Bone marrow (tissue), 2 donors: ENCODE data around the gene HUS1B.

Experiments used
- DNase-seq, 2 donors: peaks; one replicate each; lab custom pipeline; 2025; lab: John Stamatoyannopoulos, UW

Gene HUS1B

DNA sequence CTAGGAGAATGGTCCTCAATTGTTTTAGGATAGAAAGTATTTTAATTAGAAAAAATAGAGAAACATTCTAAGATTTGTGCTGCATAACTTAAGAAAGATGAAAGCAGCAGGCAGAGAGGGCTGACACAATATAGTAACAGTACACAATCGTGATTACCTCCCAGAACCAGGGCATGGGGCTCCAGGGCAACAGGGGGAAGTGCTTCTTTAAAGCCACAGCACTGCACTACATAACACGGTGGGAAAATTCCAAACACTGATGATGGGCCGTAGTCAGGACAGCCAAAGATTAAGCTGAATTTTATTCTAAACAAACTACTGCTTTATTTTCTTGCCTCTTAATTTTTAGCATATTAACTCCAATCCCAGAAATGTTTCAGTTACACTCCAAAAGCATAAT lies 21.6 kb upstream of the HUS1B start:
- DNase-seq = no peak

- no peak for DNase-seq
Observed at GRCh38 chr6:677919-678318, 21.0 kb upstream of the HUS1B start.

DNA sequence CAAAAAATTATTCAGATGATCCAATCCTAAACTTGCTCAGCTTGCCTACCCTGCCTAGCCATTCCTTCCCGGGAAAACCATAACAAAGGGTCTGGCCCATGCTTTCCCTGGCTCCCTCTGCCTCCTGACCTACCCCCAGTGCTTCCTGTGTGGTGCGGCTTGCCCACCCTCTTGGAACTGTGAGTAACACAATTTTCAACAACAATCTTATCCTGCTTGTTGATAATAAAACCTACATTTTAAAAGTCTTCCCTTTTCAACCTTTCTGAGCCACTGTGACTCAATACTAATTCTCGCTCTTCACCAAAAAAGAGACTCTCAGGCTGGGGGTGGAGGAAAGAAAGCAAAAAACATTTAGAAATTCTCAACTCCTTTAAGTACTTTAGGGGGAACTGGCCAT lies 18.1 kb upstream of the HUS1B start:
- DNase-seq = no peak

GRCh38 chr6:674406-674805 lies 17.5 kb upstream of the HUS1B start:
- no peak for DNase-seq

DNA sequence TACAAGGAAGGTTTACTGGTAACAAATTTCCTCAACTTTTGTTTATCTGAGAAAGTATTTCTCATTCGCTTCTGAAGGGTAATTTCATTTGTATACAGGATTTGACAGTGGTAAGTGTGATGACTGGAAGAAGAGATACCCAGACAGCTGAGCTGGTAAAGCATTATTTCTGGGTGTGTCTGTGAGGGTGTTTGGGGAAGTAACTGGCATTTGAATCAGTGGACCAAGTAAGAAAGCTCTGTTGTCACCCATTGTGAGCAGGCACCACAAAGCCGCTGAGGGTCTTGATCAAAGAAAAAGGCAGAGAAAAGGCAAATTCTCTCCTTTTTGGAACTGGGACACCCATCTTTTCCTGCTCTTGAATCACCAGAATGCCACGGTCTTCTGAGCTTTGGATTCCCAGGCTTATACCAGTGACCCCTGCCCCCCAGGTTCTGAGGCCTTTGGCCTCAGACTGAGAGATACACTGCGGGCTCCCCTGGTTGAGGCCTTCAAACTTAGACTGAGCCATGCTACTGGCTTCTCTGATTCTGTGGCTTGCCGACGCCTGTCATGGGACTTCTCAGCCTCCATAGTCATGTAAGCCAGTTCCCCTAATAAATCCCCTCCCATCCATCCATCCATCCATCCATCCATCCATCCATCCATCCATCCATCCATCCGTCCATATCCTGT lies 10.5 kb upstream of the HUS1B start:
- no peak for DNase-seq

DNA sequence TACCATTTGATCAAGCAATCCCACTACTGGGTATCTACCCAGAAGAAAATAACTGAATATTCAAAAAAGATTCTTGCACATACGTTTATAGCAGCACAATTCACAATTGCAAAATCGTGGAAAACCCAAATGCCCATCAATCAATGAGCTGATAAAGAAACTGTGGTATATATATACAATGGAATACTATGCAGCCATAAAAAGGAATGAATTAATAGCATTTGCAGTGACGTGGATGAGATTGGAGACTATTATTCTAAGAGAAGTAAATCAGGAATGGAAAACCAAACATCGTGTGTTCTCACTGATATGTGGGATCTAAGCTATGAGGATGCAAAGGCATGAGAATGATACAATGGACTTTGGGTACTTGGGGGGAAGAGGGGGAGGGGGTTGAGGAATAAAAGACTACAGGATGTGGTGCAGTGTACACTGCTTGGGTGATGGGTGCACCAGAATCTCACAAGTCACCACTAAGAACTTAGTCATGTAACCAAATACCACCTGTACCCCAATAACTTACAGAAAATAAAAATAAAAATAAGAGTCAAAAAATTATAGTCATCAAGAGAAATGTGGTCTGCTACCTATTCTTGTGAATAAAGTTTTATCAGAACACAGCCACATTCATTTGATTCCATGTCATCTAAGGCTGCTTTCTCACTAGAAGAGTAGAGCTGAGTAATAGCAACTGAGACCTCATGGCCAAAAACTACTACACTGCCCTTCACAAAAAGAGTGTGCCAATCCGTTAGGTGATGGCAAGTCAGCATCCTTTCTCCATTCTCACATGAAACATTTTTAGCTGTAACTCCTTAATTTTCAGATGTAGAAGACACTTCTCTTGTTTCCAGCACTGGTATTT lies 8.7 kb upstream of the HUS1B start:
- DNase-seq = no peak

GRCh38 chr6:663788-664187 lies 6.9 kb upstream of the HUS1B start:
- DNase-seq = peak in 1 of 2 donors; percentile 19

- DNase-seq = no peak
Observed at GRCh38 chr6:659716-660581, 3.0 kb upstream of the HUS1B start.

DNA sequence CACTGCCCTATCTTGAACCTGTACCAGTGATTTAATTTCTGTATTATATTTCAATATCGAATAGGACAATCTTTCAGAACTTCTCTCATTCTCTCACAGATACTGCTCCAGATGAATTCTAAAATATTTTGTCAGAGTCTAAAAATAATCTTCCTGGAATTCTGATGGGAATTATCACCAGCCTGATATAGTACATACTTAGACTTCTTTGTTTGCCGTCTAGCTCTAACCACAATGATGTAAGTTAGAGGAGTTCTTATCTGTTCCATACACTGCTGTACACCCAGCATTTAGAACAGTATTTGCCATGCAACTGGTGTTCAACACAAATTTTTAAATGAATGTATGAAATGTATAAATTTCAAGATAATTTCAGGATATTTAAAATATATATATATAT lies 1.3 kb upstream of the HUS1B start:
- DNase-seq = no peak

GRCh38 chr6:657743-658142 lies 843 bp upstream of the HUS1B start:
- DNase-seq = no peak

DNA sequence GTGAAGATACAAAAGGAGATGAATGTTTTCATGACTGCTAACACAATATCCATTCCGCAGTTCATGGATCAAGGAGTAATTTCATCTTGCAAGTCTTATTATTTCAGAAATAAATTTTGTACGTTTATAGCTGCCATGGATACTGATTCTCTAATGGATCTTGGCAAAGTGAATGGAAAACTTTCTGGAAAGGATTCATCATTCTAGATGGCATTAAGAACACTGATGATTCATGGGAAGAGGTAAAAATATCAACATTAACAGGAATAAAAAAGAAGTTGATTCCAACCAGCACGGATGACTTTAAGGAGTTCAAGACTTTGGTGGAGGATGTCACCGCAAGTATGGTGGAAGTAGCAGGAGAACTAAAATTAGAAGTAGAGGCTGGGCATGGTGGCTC lies 2.8 kb downstream of the HUS1B start:
- no peak for DNase-seq

- DNase-seq = no peak
Observed at GRCh38 chr6:652865-653264, 4.0 kb downstream of the HUS1B start.

DNA sequence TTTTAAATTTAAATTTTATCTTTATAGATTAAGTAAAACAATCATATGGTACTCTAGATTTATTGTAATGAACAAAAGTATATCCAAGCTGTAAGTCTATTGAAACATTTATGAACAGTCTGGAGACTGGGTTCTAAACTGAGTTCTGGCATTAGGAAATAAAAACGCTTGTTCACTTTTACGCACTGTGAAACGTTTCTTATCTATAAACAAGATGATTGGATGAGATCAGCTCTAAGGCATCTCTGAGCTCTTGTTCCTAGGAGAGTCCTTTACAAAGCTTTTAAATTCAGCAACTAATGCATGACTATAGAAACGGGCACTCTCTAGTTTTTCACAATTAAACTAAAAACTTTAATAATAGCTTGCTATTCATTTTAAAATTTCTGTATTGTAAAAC lies 6.8 kb downstream of the HUS1B start:
- DNase-seq = no peak

DNA sequence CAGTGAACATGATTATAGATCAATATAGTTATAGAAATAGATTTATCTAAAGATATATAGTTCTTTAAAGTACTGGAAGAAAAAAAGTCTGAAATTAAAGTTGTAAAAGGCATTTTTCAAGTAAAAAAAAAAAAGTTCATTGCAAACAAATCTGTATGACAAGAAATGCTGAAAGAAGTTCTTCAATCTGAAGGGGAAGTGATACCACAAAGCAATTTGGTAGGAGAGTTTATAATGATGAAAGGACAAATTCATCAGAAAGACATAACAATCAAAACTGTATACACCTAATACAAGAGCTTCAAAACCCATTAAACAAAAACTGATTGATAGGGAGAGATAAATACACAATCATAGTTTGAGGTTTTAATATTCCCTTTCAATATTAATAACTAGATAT lies 14.1 kb downstream of the HUS1B start:
- DNase-seq = no peak

GRCh38 chr6:641225-641985 lies 15.5 kb downstream of the HUS1B start:
- no peak for DNase-seq

GRCh38 chr6:636488-636887 lies 20.4 kb downstream of the HUS1B start:
- DNase-seq = no peak

DNA sequence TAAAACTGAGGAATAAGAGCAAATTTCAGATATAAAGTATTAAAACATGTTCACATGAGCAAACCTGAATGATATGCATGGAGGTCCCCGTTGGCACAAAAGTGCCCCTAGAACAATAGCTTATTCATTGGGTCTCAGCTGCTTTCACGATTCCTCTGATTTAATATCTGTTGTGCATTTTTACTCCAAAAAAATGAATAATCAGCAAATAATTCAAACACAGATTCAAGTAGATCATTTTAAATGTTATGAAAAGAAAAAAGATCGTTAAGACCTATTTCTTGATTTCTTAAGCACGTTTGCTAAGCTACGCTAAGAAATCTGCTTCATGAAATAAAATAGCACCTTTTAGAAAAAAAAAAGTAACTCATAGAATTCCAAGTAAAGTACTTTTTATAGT lies 21.7 kb downstream of the HUS1B start:
- DNase-seq = no peak

- DNase-seq = no peak
Observed at GRCh38 chr6:633611-634010, 23.3 kb downstream of the HUS1B start.

- DNase-seq = no peak
Observed at GRCh38 chr6:628766-629165, 28.1 kb downstream of the HUS1B start.

GRCh38 chr6:626236-626635 lies 30.7 kb downstream of the HUS1B start:
- DNase-seq = no peak

GRCh38 chr6:624979-625378 lies 31.9 kb downstream of the HUS1B start:
- no peak for DNase-seq

DNA sequence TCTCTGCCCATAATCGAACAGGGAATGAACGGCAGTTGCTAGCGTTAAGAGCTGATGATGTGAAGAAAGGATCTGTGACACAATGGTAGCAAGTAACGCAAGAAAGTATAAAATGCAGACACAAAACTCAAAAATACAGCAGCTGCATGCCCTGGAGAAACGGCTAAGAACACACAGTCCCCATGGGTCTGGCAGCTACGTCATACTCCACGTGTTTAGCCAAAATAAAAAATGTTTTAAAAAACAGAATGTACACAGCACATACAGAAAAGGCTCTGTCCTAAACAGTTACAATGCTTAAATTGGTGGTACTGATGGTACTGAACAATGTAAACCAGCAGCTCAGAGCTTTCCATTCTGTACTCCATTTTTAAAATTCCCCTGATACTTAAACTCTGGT lies 34.4 kb downstream of the HUS1B start:
- DNase-seq = no peak
